Neural progenitor cell (in vitro differentiated cells): ENCODE results near the gene NHSL1.

Experiments used
- EZH2 ChIP-seq: fragments of 200-600 bp; sonication (generic); IDR thresholded peaks from 2 replicates; pipeline ENCODE4 v1.6.1; 2017; ENCODE audit warnings: antibody characterized with exemption, mild to moderate bottlenecking, moderate library complexity
- TF ChIP-seq, protein P1 (sequence below): fragments of 200-600 bp; sonication (generic); IDR thresholded peaks from 2 replicates; pipeline ENCODE4 v1.5.1; 2017; ENCODE audit warnings: antibody characterized with exemption, mild to moderate bottlenecking

DNA sequence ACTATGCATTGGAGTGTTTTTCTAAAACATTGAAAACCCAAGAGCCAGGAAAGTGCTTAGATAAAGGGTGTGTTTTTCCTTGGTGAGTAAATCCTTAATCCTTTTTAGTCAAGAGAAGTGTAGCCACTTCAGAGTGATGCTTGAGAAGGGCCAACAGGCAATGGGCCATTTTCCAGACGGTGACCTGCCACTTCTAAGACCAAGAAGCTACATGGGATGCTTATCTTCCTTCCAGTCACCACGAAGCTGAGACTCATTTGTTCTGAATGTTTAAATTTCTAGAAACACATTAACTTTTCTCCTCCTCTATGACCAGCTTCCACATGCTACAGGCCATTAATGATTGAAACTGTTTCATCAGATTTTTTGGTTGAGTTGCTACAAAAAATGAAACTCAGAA lies 34.4 kb upstream of the NHSL1 start:
- TF ChIP-seq, protein P1, sequence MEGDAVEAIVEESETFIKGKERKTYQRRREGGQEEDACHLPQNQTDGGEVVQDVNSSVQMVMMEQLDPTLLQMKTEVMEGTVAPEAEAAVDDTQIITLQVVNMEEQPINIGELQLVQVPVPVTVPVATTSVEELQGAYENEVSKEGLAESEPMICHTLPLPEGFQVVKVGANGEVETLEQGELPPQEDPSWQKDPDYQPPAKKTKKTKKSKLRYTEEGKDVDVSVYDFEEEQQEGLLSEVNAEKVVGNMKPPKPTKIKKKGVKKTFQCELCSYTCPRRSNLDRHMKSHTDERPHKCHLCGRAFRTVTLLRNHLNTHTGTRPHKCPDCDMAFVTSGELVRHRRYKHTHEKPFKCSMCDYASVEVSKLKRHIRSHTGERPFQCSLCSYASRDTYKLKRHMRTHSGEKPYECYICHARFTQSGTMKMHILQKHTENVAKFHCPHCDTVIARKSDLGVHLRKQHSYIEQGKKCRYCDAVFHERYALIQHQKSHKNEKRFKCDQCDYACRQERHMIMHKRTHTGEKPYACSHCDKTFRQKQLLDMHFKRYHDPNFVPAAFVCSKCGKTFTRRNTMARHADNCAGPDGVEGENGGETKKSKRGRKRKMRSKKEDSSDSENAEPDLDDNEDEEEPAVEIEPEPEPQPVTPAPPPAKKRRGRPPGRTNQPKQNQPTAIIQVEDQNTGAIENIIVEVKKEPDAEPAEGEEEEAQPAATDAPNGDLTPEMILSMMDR, result no peak
- no peak for TF ChIP-seq EZH2
